NCI-H2029 treated with DMSO at 0.1 percent for 48 hours (cell line): ENCODE results near the gene ACTR3.

Source experiments
- DNase-seq: peaks from one replicate; lab custom pipeline; 2025; lab: John Stamatoyannopoulos, UW

Gene ACTR3

GRCh38 chr2:113876503-113877387, 13.1 kb upstream of the ACTR3 start:
- peak; percentile 88 for DNase-seq

- DNase-seq: peak; percentile 11
These were observed 11.9 kb upstream of the ACTR3 start for GRCh38 chr2:113877711-113878598.

DNA sequence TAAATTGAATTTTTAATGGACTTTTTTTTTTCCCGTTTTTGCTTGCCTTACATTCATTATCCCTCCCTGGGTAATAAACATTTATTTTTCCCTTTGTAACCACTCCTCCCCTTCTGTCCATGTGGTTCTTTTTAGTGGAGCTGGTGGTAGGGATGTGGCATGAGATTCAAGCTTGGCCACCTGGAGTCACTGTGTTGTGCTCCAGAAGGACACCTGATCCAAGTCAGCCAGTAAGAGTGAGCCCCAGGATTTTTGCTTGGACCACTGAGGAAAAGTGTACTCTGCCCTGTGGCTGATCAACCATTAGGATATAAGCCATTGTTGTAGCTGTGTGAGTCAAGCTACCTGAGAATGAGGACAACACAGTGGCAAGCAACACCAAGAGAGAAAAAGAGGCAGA, 11.1 kb upstream of the ACTR3 start:
- no peak for DNase-seq

- DNase-seq: no peak
These were observed 10.4 kb upstream of the ACTR3 start for GRCh38 chr2:113879457-113879856.

DNA sequence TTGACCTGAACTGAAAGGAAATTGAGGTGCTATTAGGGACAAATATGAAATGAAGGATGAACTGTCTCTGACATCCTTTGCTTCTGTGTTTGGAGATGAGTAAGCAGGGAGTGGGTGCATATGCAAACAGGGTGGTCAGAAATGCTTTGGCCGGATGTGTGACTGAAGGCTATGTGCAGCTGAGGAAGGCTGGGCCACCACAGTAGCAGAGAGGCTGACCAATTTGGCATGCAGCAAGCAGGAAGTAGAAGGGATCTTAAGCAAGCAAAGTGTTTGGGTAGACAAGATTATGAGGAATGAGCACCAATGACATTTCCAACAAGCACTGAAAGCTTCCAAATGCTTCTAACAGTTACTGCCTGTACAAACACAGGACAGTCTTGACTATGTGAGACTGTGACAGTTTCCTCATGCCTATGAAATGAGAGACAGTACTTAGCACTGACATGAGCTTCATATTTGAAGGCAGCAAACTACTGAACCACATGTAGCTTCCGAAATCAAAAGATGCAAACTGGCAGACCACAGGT, 3.3 kb upstream of the ACTR3 start:
- no peak for DNase-seq

- no peak for DNase-seq
These were observed 2.7 kb upstream of the ACTR3 start for GRCh38 chr2:113887009-113887792.

- DNase-seq: no peak
These were observed 1.0 kb upstream of the ACTR3 start for GRCh38 chr2:113888641-113889470.

GRCh38 chr2:113890253-113891235, 655 bp downstream of the ACTR3 start:
- DNase-seq: peak; percentile 7

GRCh38 chr2:113891265-113891959, 1.5 kb downstream of the ACTR3 start:
- no peak for DNase-seq

DNA sequence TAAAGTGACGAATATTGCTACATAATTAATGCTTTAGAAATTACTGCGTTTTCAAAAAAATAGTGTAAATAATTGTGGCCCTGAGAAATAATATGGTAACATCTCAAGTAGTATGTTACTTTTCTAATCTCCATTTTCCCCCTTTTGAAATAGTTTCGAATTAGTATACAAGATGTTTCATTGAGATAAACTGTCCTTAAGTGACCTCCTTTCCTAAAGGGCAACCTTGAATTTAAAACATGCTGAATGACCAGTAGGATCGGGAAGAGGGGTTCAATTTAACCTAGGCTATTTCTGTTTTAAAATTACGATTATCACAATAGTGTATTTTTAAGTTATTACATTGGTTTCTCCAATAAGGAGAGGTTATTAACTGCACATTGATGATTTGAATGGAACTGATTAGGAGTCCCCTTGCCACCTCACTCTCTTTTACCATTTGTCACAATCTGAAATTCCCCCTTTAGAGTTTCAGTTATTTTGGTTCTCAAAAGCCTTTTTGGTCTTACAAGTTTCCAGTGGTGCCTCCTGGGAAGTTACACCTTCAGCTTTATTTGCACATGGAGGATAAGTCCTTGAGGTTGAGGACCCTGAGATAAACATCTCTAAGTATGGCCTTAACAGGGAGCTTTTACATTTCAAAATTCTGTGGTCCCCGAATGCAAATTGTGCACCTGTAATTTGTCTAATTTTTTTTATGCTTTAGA, 2.3 kb downstream of the ACTR3 start:
- no peak for DNase-seq

DNA sequence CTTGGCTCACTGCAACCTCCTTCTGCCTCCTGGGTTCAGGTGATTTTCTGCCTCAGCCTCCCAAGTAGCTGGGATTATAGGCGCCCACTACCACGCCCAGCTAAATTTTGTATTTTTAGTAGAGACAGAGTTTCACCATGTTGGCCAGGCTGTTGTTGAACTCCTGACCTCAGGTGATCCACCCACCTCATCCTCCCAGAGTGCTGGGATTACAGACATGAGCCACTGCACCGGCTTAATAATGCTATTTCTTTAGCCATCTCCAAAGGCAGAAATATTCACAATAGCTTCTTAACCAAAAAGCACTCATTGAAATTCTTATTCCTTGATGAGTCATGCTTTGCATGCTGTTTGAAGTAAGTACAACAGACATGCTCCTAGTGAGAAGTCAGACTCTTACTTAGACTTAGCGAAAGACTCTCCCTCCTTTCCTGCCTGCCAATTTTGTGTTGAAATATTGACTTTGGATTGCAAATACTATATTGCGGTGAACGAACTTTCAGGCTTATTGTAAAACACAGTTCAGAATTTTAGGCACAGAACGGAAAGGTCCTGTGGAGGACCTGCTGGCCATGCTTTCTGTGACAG, 4.4 kb downstream of the ACTR3 start:
- DNase-seq: no peak

- no peak for DNase-seq
These were observed 5.4 kb downstream of the ACTR3 start for GRCh38 chr2:113895301-113895700.

- no peak for DNase-seq
These were observed 6.1 kb downstream of the ACTR3 start for GRCh38 chr2:113895819-113896563.

GRCh38 chr2:113896791-113897190, 6.9 kb downstream of the ACTR3 start:
- no peak for DNase-seq

DNA sequence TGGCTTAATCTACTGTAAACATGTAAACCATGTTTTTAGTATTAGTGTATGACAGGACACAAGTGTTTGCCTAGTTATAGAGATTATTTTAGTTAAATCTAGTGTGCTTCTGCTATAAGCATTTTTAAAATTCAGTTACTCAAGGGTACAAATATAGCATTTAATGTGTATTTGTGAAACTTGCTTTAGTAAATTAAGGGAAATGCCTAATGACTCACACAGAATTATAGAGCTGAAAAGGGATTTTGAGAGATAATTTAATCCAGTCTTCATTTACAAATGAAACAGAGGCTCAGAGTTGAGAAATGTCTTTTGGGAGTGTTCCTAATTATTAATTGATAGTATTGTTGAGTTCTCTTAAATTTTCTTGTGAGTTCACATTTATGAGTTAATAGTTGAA, 8.2 kb downstream of the ACTR3 start:
- no peak for DNase-seq

DNA sequence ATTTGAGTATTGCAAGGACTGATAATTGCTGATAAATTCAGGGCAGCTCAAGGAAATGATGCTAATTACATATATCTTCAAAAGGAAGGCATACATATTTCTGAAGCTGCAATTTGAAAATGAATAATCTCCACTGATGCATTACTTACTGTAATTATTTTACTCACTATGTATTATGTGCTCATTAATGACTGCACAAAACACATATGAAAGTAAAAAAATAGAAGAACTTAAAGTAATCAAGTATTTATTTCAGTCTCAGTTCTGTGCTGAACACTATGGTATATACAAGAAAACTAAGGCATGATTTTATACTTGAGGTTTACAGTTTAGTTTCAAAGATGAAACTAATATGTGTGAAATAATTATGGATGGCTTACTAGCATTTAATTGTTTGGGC, 9.3 kb downstream of the ACTR3 start:
- no peak for DNase-seq

GRCh38 chr2:113901943-113902342, 12.1 kb downstream of the ACTR3 start:
- no peak for DNase-seq
